Inflammatory macrophage treated with lipopolysaccharide for 4 hours (primary cell): ENCODE data around the gene BST1.

Experiments
- DNase-seq: peaks from one replicate; pipeline ENCODE4 v3.0.0-alpha.2; 2020

The BST1 gene

GRCh38 chr4:15702941-15703403 lies at the start of gene BST1:
BST1 (plus strand) TSS chr4:15703065; CDS start chr4:15703145, 80 bp downstream.
- DNase-seq, result peak; percentile 86

- DNase-seq, result peak; percentile 25
Measured at GRCh38 chr4:15653420-15653819, 49.4 kb upstream of the BST1 start.

- peak; percentile 45 for DNase-seq
Measured at GRCh38 chr4:15653864-15654592, 48.8 kb upstream of the BST1 start.

- DNase-seq, result peak; percentile 39
Measured at GRCh38 chr4:15654593-15655222, 48.2 kb upstream of the BST1 start.

GRCh38 chr4:15655223-15656037 lies 47.4 kb upstream of the BST1 start, which contains the start of gene FBXL5:
FBXL5 (minus strand) TSS chr4:15655357; CDS start chr4:15655287, 70 bp downstream.
- DNase-seq, result peak; percentile 91

- no peak for DNase-seq
Measured at GRCh38 chr4:15656038-15656470, 46.8 kb upstream of the BST1 start.

- DNase-seq, result peak; percentile 39
Measured at GRCh38 chr4:15657366-15657765, 45.5 kb upstream of the BST1 start.

GRCh38 chr4:15658136-15658770 lies 44.6 kb upstream of the BST1 start:
- DNase-seq, result peak; percentile 54

GRCh38 chr4:15658781-15659180 lies 44.1 kb upstream of the BST1 start:
- DNase-seq, result peak; percentile 46

- peak; percentile 98 for DNase-seq
Measured at GRCh38 chr4:15659768-15660570, 42.9 kb upstream of the BST1 start.

- DNase-seq, result peak; percentile 95
Measured at GRCh38 chr4:15665753-15666365, 37.0 kb upstream of the BST1 start.

GRCh38 chr4:15667006-15667405 lies 35.9 kb upstream of the BST1 start:
- DNase-seq, result no peak

GRCh38 chr4:15668566-15669435 lies 34.1 kb upstream of the BST1 start:
- DNase-seq, result no peak

- no peak for DNase-seq
Measured at GRCh38 chr4:15670576-15670975, 32.3 kb upstream of the BST1 start.

GRCh38 chr4:15672101-15672500 lies 30.8 kb upstream of the BST1 start:
- no peak for DNase-seq

GRCh38 chr4:15673337-15673736 lies 29.5 kb upstream of the BST1 start:
- no peak for DNase-seq

GRCh38 chr4:15674046-15674445 lies 28.8 kb upstream of the BST1 start:
- peak; percentile 68 for DNase-seq

- DNase-seq, result no peak
Measured at GRCh38 chr4:15674926-15675325, 27.9 kb upstream of the BST1 start.

- peak; percentile 66 for DNase-seq
Measured at GRCh38 chr4:15675356-15675755, 27.5 kb upstream of the BST1 start.

GRCh38 chr4:15676039-15676438 lies 26.8 kb upstream of the BST1 start:
- no peak for DNase-seq
